GM23338 (cell line): ENCODE measurements around the gene HBM. TPM values are rescaled to one million over a fixed set of nuclear protein-coding genes. Genes with fewer than 3 reads are reported as not detected.

Experiments used
- ATAC-seq: fragments of 200-7000 bp; cut with Tn5 transposase; 3 replicates; pipeline ENCODE4 v1.9.1; 2020
- DNase-seq: peaks from one replicate; pipeline ENCODE4 v3.0.0-alpha.2; 2015; ENCODE audit warnings: low spot score
- H2AFZ ChIP-seq: fragments of 200-600 bp; sonication (generic); 2 replicates; pipeline ENCODE4 v1.8.0; 2016; ENCODE audit warnings: antibody characterized with exemption, mild to moderate bottlenecking, moderate library complexity
- H3F3A ChIP-seq: fragments of 200-600 bp; sonication (generic); replicated peaks from 2 replicates; pipeline ENCODE4 v1.8.0; 2017; ENCODE audit warnings: antibody characterized with exemption, mixed run types, low read depth
- H3K27ac ChIP-seq: fragments of 200-600 bp; sonication (generic); 2 replicates; pipeline ENCODE4 v1.6.1; 2016; ENCODE audit warnings: low read depth
- H3K27me3 ChIP-seq: fragments of 200-600 bp; sonication (generic); 2 replicates; pipeline ENCODE4 v1.8.0; 2016; ENCODE audit warnings: mild to moderate bottlenecking, mixed run types, moderate library complexity; ENCODE audit not compliant: insufficient read depth
- H3K36me3 ChIP-seq: fragments of 200-600 bp; sonication (generic); 2 replicates; pipeline ENCODE4 v1.8.0; 2016; ENCODE audit warnings: mild to moderate bottlenecking; ENCODE audit not compliant: insufficient read depth
- H3K4me1 ChIP-seq: fragments of 200-600 bp; sonication (generic); 2 replicates; pipeline ENCODE4 v1.8.0; 2016; ENCODE audit warnings: mild to moderate bottlenecking, moderate library complexity; ENCODE audit not compliant: insufficient read depth
- H3K4me2 ChIP-seq: fragments of 200-600 bp; sonication (generic); 2 replicates; pipeline ENCODE4 v1.7.1; 2017; ENCODE audit warnings: mixed run types
- H3K4me3 ChIP-seq: fragments of 200-600 bp; sonication (generic); 2 replicates; pipeline ENCODE4 v1.6.1; 2016; ENCODE audit warnings: mixed run types
- H3K79me2 ChIP-seq: fragments of 200-600 bp; sonication (generic); replicated peaks from 2 replicates; pipeline ENCODE4 v1.8.0; 2017; ENCODE audit warnings: mild to moderate bottlenecking; ENCODE audit not compliant: insufficient read depth
- H3K9me2 ChIP-seq: fragments of 200-600 bp; sonication (generic); 2 replicates; pipeline ENCODE4 v1.8.0; 2017; ENCODE audit not compliant: insufficient read depth
- H4K20me1 ChIP-seq: fragments of 200-600 bp; sonication (generic); replicated peaks from 2 replicates; pipeline ENCODE4 v1.8.0; 2017; ENCODE audit warnings: mild to moderate bottlenecking; ENCODE audit not compliant: insufficient read depth
- H3K27ac Mint-ChIP-seq: 2 replicates; pipeline ENCODE4 v1.8.0; 2020; ENCODE audit warnings: inconsistent platforms, mild to moderate bottlenecking, moderate library complexity, mixed read lengths
- H3K27me3 Mint-ChIP-seq: 3 replicates; pipeline ENCODE4 v1.8.0; 2022; ENCODE audit warnings: low read depth, mild to moderate bottlenecking, moderate library complexity, mixed read lengths, inconsistent platforms; ENCODE audit not compliant: insufficient read depth, poor library complexity
- H3K36me3 Mint-ChIP-seq: 3 replicates; pipeline ENCODE4 v1.8.0; 2021; ENCODE audit warnings: low read depth, mild to moderate bottlenecking, inconsistent platforms, moderate library complexity, mixed read lengths
- H3K4me1 Mint-ChIP-seq: 3 replicates; pipeline ENCODE4 v1.8.0; 2020; ENCODE audit warnings: mild to moderate bottlenecking, inconsistent platforms, mixed read lengths
- H3K4me3 Mint-ChIP-seq: 3 replicates; pipeline ENCODE4 v1.8.0; 2021; ENCODE audit warnings: moderate library complexity, mild to moderate bottlenecking, inconsistent platforms, mixed read lengths
- H3K9me3 Mint-ChIP-seq: 3 replicates; pipeline ENCODE4 v1.8.0; 2020; ENCODE audit warnings: moderate library complexity, mild to moderate bottlenecking, inconsistent platforms, mixed read lengths
- CREB1 ChIP-seq: fragments of 250-450 bp; sonication (Bioruptor Pico); IDR thresholded peaks from 2 replicates; pipeline ENCODE4 v1.5.0; 2020; ENCODE audit warnings: low read depth, mild to moderate bottlenecking, moderate library complexity
- CTCF ChIP-seq, 2 experiments: fragments of 200-600 bp in 1 of 2; sonication (generic) in 1 of 2; conservative IDR thresholded peaks; 2 replicates each; pipeline versions ENCODE4 v1.5.1 to v1.6.1; 2016 to 2017; ENCODE audit warnings: antibody characterized with exemption in 2 of 2, low read depth in 2 of 2, mild to moderate bottlenecking in 2 of 2, moderate library complexity in 1 of 2
- ETS1 ChIP-seq: IDR thresholded peaks from 2 replicates; pipeline ENCODE4 v1.6.1; 2016; ENCODE audit warnings: antibody characterized with exemption
- EZH2 ChIP-seq: fragments of 200-600 bp; sonication (generic); IDR thresholded peaks from one replicate; pipeline ENCODE4 v1.8.0; 2017; ENCODE audit warnings: antibody characterized with exemption, mild to moderate bottlenecking, low read depth; ENCODE audit not compliant: unreplicated experiment
- EZH2phosphoT487 ChIP-seq: fragments of 200-600 bp; sonication (generic); IDR thresholded peaks from one replicate; pipeline ENCODE4 v1.8.1; 2018; ENCODE audit warnings: antibody characterized with exemption; ENCODE audit not compliant: unreplicated experiment
- JUNB ChIP-seq: IDR thresholded peaks from one replicate; pipeline ENCODE4 v1.6.1; 2016; ENCODE audit warnings: antibody characterized with exemption; ENCODE audit not compliant: unreplicated experiment
- NANOG ChIP-seq: IDR thresholded peaks from 2 replicates; pipeline ENCODE4 v1.6.1; 2016; ENCODE audit warnings: antibody characterized with exemption, borderline replicate concordance
- POLR2AphosphoS5 ChIP-seq: IDR thresholded peaks from 2 replicates; pipeline ENCODE4 v1.6.1; 2016; ENCODE audit warnings: antibody characterized with exemption, low read depth
- REST ChIP-seq: IDR thresholded peaks from one replicate; pipeline ENCODE4 v1.6.1; 2018; ENCODE audit warnings: antibody characterized with exemption; ENCODE audit not compliant: unreplicated experiment
- STAT1 ChIP-seq: IDR thresholded peaks from one replicate; pipeline ENCODE4 v1.6.1; 2016; ENCODE audit warnings: antibody characterized with exemption; ENCODE audit not compliant: unreplicated experiment
- ZNF114 ChIP-seq: fragments of 250-450 bp; sonication (Bioruptor Pico); IDR thresholded peaks from 2 replicates; pipeline ENCODE4 v1.5.0; 2020; ENCODE audit warnings: mild to moderate bottlenecking, moderate library complexity
- ZNF331 ChIP-seq: fragments of 250-450 bp; sonication (Bioruptor Pico); IDR thresholded peaks from 2 replicates; pipeline ENCODE4 v1.5.0; 2020; ENCODE audit warnings: low read depth, mild to moderate bottlenecking, moderate library complexity
- polyA plus RNA-seq: library from polyadenylated mRNA; unstranded; fragments of >200 nt; fragmentation: Nextera tagmentation; extraction: Ambion mirVana; gene quantifications from 2 replicates; pipeline ENCODE4 v1.2.1, GENCODE V29; 2016
- total RNA-seq: library from RNA; depleted of rRNA; stranded (reverse); fragments of >200 nt; shearing (Covaris generic); gene quantifications from 2 replicates; pipeline ENCODE4 v1.2.3, GENCODE V29; 2014

Gene HBM
- total and polyA plus RNA-seq, 2 experiments from 2014 or later, result not detected

GRCh38 chr16:142405-142967 is 23.3 kb upstream of the HBM start:
- Mint-ChIP-seq H3K27ac (no peak overlapping the region), H3K36me3 (no peaks in the 10 kb centered on the region; the same call in 2 of the 3 replicates), H3K27me3 (peaks cover 17% of the 10 kb centered on the region), H3K4me3 (no peak overlapping the region), H3K9me3 (peaks cover 4% of the 10 kb centered on the region; the same call in 2 of the 3 replicates), H3K4me1 (no peaks in the 10 kb centered on the region)
- Histone ChIP-seq H3K79me2 (0 out of 2 replicates have a peak, but pooled peaks cover 2% of the 10 kb centered on the region), H3K27me3 (no peaks in the 10 kb centered on the region), H2AFZ (no peak overlapping the region), H3K4me2 (no peak overlapping the region), H3K4me1 (no peaks in the 10 kb centered on the region), H3K4me3 (no peak overlapping the region), H3K36me3 (no peaks in the 10 kb centered on the region), H4K20me1 (no peaks in the 10 kb centered on the region), H3K9me2 (no peaks in the 10 kb centered on the region), H3K27ac (no peak overlapping the region), H3F3A (no peaks in the 10 kb centered on the region; the same call in 1 of the 2 replicates)
- no peak for DNase-seq
- no peak for TF ChIP-seq REST
- no peak for TF ChIP-seq CREB1 (CRISPR knock-in tag)
- no peak for TF ChIP-seq ZNF331 (CRISPR knock-in tag)
- TF ChIP-seq EZH2, result no peak
- TF ChIP-seq CTCF (conservative IDR thresholded peaks at IDR 0.05; ENCODE audit: low read depth in 2 of 2), result no peak
- no peak for TF ChIP-seq POLR2AphosphoS5
- TF ChIP-seq ETS1, result no peak
- no peak for TF ChIP-seq NANOG
- TF ChIP-seq JUNB, result no peak
- no peak for TF ChIP-seq ZNF114
- no peak for TF ChIP-seq EZH2phosphoT487
- no peak for TF ChIP-seq STAT1
- no peak for ATAC-seq
